HepG2 (cell line): Measurements from ENCODE around the gene TMEM41B. TPM values are rescaled to one million over a fixed set of nuclear protein-coding genes. Genes with fewer than 3 reads are reported as not detected.

Experiments used
- GMEB1 ChIP-seq: sonication (generic); formaldehyde crosslinking; IDR thresholded peaks from 2 replicates; pipeline ENCODE4 v1.5.1; 2020; ENCODE audit warnings: missing genetic modification reagents, mild to moderate bottlenecking, borderline replicate concordance
- HCFC1 ChIP-seq: fragments of 150-350 bp; IDR thresholded peaks from 2 replicates; pipeline ENCODE4 v1.6.1; 2014; ENCODE audit warnings: low read depth, low read length
- IKZF4 ChIP-seq: sonication (generic); formaldehyde crosslinking; IDR thresholded peaks from 2 replicates; pipeline ENCODE4 v1.5.1; 2020; ENCODE audit warnings: borderline replicate concordance, mild to moderate bottlenecking, low read depth, missing genetic modification reagents; ENCODE audit errors: not compliant biosample characterization
- NFE2L2 ChIP-seq: fragments of 150-350 bp; IDR thresholded peaks from 2 replicates; pipeline ENCODE4 v1.6.1; 2014; ENCODE audit warnings: low read length
- NR3C1 ChIP-seq: sonication (generic); formaldehyde crosslinking; IDR thresholded peaks from 2 replicates; pipeline ENCODE4 v1.4.0; 2020; ENCODE audit warnings: missing genetic modification reagents
- REST ChIP-seq, 2 experiments: IDR thresholded peaks; 2 replicates each; pipeline ENCODE4 v1.6.1; 2011 to 2012; ENCODE audit warnings: low read length in 2 of 2, borderline replicate concordance in 1 of 2, low read depth in 1 of 2, mild to moderate bottlenecking in 1 of 2, moderate library complexity in 1 of 2
- SP1 ChIP-seq, 2 experiments: fragments of 450-650 bp in 1 of 2; sonication (generic) in 1 of 2; formaldehyde crosslinking in 1 of 2; IDR thresholded peaks; 2 replicates each; pipeline versions ENCODE4 v1.4.0 to v1.6.1; 2016 to 2020; ENCODE audit warnings: missing genetic modification reagents in 1 of 2
- TMF1 ChIP-seq: sonication (generic); formaldehyde crosslinking; IDR thresholded peaks from 2 replicates; pipeline ENCODE4 v1.8.1; 2022; ENCODE audit warnings: low read depth, missing genetic modification reagents
- U2AF1 ChIP-seq: fragments of 200-400 bp; formaldehyde crosslinking; optimal IDR thresholded peaks from 2 replicates; pipeline ENCODE3; 2017; ENCODE audit warnings: mild to moderate bottlenecking, low read depth, low read length
- WIZ ChIP-seq: sonication (generic); formaldehyde crosslinking; IDR thresholded peaks from 2 replicates; pipeline ENCODE4 v1.5.1; 2020; ENCODE audit warnings: mild to moderate bottlenecking, missing genetic modification reagents
- ZBTB1 ChIP-seq: sonication (generic); formaldehyde crosslinking; IDR thresholded peaks from 2 replicates; pipeline ENCODE4 v1.4.0; 2020; ENCODE audit warnings: missing genetic modification reagents, borderline replicate concordance
- ZNF3 ChIP-seq: IDR thresholded peaks from 2 replicates; pipeline ENCODE4 v1.7.0; 2017; ENCODE audit warnings: inconsistent platforms
- ZNF704 ChIP-seq: sonication (generic); formaldehyde crosslinking; IDR thresholded peaks from 2 replicates; pipeline ENCODE4 v1.8.1; 2023; ENCODE audit warnings: mild to moderate bottlenecking, inconsistent platforms, moderate library complexity, missing genetic modification reagents, borderline replicate concordance
- polyA plus RNA-seq, 8 experiments: library from polyadenylated mRNA; depleted of rRNA in 3 of 8; stranded (reverse) in 7 of 8; unstranded in 1 of 8; fragments of >200 nt; fragmentation: Illumina TruSeq in 4 of 8; extraction: Trizol in 4 of 8; gene quantifications; 2 replicates each; pipeline versions ENCODE4 v1.2.1 to v1.2.3, GENCODE V29; 2011 to 2016; ENCODE audit warnings: low read depth in 4 of 8, missing spikeins in 1 of 8, mixed read lengths in 1 of 8; ENCODE audit not compliant: insufficient read depth in 1 of 8
- total RNA-seq, 5 experiments: library from RNA; depleted of rRNA; stranded (reverse); fragments of >200 nt; fragmentation: Illumina TruSeq; extraction: Trizol; gene quantifications; 2 replicates each; pipeline ENCODE4 v1.2.3, GENCODE V29; 2016; ENCODE audit warnings: low read depth in 1 of 5
- TF ChIP-seq, protein P1 (sequence below): sonication (generic); formaldehyde crosslinking; IDR thresholded peaks from 2 replicates; pipeline ENCODE4 v1.9.0; 2022; ENCODE audit warnings: missing genetic modification reagents, mild to moderate bottlenecking, borderline replicate concordance
- TF ChIP-seq, protein P2 (sequence below): sonication (generic); formaldehyde crosslinking; IDR thresholded peaks from 2 replicates; pipeline ENCODE4 v1.4.0; 2020; ENCODE audit warnings: missing genetic modification reagents
- TF ChIP-seq, protein P3 (sequence below): sonication (generic); formaldehyde crosslinking; IDR thresholded peaks from 2 replicates; pipeline ENCODE4 v1.8.0; 2022; ENCODE audit warnings: missing genetic modification reagents, mild to moderate bottlenecking, inconsistent platforms, borderline replicate concordance

The TMEM41B gene
- total and polyA plus RNA-seq, 2 of the 13 experiments (the other 11 are each of a cell fraction or from before 2014, with no cell fraction given) = 36.8 to 48.1 TPM

GRCh38 chr11:9314291-9315077, at the start of gene TMEM41B (continued):
- no peak for TF ChIP-seq ZBTB1
- TF ChIP-seq HCFC1 = peak; percentile 36; the same call in 1 of the 2 replicates
- TF ChIP-seq WIZ (CRISPR knock-in tag) = no peak
- TF ChIP-seq, protein P1, sequence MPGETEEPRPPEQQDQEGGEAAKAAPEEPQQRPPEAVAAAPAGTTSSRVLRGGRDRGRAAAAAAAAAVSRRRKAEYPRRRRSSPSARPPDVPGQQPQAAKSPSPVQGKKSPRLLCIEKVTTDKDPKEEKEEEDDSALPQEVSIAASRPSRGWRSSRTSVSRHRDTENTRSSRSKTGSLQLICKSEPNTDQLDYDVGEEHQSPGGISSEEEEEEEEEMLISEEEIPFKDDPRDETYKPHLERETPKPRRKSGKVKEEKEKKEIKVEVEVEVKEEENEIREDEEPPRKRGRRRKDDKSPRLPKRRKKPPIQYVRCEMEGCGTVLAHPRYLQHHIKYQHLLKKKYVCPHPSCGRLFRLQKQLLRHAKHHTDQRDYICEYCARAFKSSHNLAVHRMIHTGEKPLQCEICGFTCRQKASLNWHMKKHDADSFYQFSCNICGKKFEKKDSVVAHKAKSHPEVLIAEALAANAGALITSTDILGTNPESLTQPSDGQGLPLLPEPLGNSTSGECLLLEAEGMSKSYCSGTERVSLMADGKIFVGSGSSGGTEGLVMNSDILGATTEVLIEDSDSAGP (CRISPR knock-in tag) = peak; percentile 84; the same call in 1 of the 2 replicates
- no peak for TF ChIP-seq ZNF3 (CRISPR knock-in tag)
- peak; percentile 92 for TF ChIP-seq GMEB1 (CRISPR knock-in tag)
- TF ChIP-seq U2AF1 = peak; percentile 33
- no peak for TF ChIP-seq NR3C1 (CRISPR knock-in tag)
- no peak for TF ChIP-seq SP1 (IDR thresholded peaks at IDR 0.05)
- TF ChIP-seq SP1 (CRISPR knock-in tag; IDR thresholded peaks at IDR 0.05) = peak; percentile 86
- TF ChIP-seq, protein P2, sequence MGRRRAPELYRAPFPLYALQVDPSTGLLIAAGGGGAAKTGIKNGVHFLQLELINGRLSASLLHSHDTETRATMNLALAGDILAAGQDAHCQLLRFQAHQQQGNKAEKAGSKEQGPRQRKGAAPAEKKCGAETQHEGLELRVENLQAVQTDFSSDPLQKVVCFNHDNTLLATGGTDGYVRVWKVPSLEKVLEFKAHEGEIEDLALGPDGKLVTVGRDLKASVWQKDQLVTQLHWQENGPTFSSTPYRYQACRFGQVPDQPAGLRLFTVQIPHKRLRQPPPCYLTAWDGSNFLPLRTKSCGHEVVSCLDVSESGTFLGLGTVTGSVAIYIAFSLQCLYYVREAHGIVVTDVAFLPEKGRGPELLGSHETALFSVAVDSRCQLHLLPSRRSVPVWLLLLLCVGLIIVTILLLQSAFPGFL = no peak
- no peak for TF ChIP-seq TMF1
- no peak for TF ChIP-seq NFE2L2
- no peak; the same call in 1 of the 2 replicates for TF ChIP-seq ZNF704 (CRISPR knock-in tag)
- TF ChIP-seq REST (IDR thresholded peaks at IDR 0.05; ENCODE audit: borderline replicate concordance in 1 of 2, low read depth in 1 of 2, low read length in 2 of 2) = 0 out of 4 replicates have a peak, but pooled peaks of 1 of the 2 experiments have one; percentile 44
- no peak for TF ChIP-seq IKZF4 (CRISPR knock-in tag)
- TF ChIP-seq, protein P3, sequence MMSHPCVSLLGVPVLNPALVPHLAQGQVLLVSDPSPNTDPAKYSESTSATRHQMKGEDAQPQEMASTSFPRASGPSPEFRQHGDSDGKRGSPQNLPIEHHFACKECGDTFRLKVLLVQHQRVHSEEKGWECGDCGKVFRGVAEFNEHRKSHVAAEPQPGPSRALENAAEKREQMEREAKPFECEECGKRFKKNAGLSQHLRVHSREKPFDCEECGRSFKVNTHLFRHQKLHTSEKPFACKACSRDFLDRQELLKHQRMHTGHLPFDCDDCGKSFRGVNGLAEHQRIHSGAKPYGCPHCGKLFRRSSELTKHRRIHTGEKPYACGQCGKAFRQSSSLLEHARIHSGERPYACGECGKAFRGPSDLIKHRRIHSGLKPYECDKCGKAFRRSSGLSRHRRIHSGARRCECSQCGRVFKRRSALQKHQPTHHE = no peak
